HL-60 (cell line): Measurements from ENCODE around the gene MAMDC2.

Experiments used
- CTCF ChIP-seq: IDR thresholded peaks from one replicate; pipeline ENCODE4 v1.5.1; 2011; ENCODE audit warnings: low read length, control low read depth, inconsistent platforms; ENCODE audit not compliant: insufficient read depth
- GABPA ChIP-seq: IDR thresholded peaks from 2 replicates; pipeline ENCODE4 v1.6.1; 2012; ENCODE audit warnings: low read depth
- POLR2AphosphoS5 ChIP-seq: IDR thresholded peaks from 2 replicates; pipeline ENCODE4 v1.6.1; 2012; ENCODE audit warnings: low read depth
- SPI1 ChIP-seq: IDR thresholded peaks from 2 replicates; pipeline ENCODE4 v1.6.1; 2012; ENCODE audit warnings: low read depth, mild to moderate bottlenecking, borderline replicate concordance

GRCh38 chr9:70055406-70056210, 12.0 kb downstream of the MAMDC2 start:
- TF ChIP-seq CTCF (no peak), SPI1 (no peak), POLR2AphosphoS5 (no peak), GABPA (no peak)
